H1 (cell line): Measurements from ENCODE around the gene MAPK8IP2. TPM values are rescaled to one million over a fixed set of nuclear protein-coding genes. Genes with fewer than 3 reads are reported as not detected.

Source experiments
- CTCF ChIA-PET: fragments of 300-600 bp; sonication (Branson Sonifier 250); formaldehyde crosslinking; loops from one replicate; lab custom pipeline; 2021; ENCODE audit not compliant: partially characterized antibody; lab: Charles Lee
- POLR2A ChIA-PET: fragments of 300-600 bp; sonication (Branson Sonifier 250); formaldehyde crosslinking; loops from one replicate; lab custom pipeline; 2021; ENCODE audit warnings: inconsistent platforms; ENCODE audit not compliant: partially characterized antibody; lab: Charles Lee
- DNase-seq, 2 experiments: peaks; one replicate each; pipeline versions ENCODE4 v3.0.0 to v3.0.0-alpha.2; 2010 to 2022; ENCODE audit warnings: low spot score in 2 of 2, low read depth in 1 of 2, mixed read lengths in 1 of 2
- FAIRE-seq: peaks from 2 replicates; lab custom pipeline; 2011; peaks lifted over from hg19 to GRCh38; lab: Jason Lieb, UNC
- H2AFZ ChIP-seq: 2 replicates; pipeline ENCODE4 v1.8.1; 2012; ENCODE audit warnings: low read length, inconsistent platforms
- H2AK5ac ChIP-seq: 2 replicates; pipeline ENCODE4 v1.6.1; 2013; ENCODE audit warnings: low read depth, low read length
- H2BK120ac ChIP-seq: replicated peaks from 2 replicates; pipeline ENCODE3; 2013; ENCODE audit warnings: low read depth, low read length, inconsistent platforms
- H2BK12ac ChIP-seq: 2 replicates; pipeline ENCODE4 v1.6.1; 2013; ENCODE audit warnings: low read depth, low read length
- H2BK15ac ChIP-seq: 2 replicates; pipeline ENCODE4 v1.6.1; 2013; ENCODE audit warnings: low read length
- H2BK20ac ChIP-seq: 2 replicates; pipeline ENCODE4 v1.6.1; 2013; ENCODE audit warnings: low read length
- H2BK5ac ChIP-seq: 2 replicates; pipeline ENCODE4 v1.6.1; 2013; ENCODE audit warnings: low read depth, low read length
- H3K14ac ChIP-seq: 2 replicates; pipeline ENCODE4 v1.6.1; 2013; ENCODE audit warnings: inconsistent platforms; ENCODE audit not compliant: insufficient read length
- H3K18ac ChIP-seq: 2 replicates; pipeline ENCODE4 v1.6.1; 2013; ENCODE audit warnings: low read length; ENCODE audit errors: extremely low read depth
- H3K23ac ChIP-seq: 2 replicates; pipeline ENCODE4 v1.6.1; 2013; ENCODE audit warnings: inconsistent platforms; ENCODE audit not compliant: insufficient read length
- H3K23me2 ChIP-seq: 2 replicates; pipeline ENCODE4 v1.6.1; 2013; ENCODE audit warnings: low read depth, low read length
- H3K27ac ChIP-seq: 2 replicates; pipeline ENCODE4 v1.6.1; 2011; ENCODE audit warnings: low read depth, low read length, inconsistent platforms
- H3K27me3 ChIP-seq, 4 experiments: replicated peaks in 1 of 4; 1 replicate in 1 of 4; 2 replicates in 3 of 4; pipeline versions ENCODE4 v1.6.1 to v1.8.1; 2011 to 2013; ENCODE audit warnings: low read length in 3 of 4, mild to moderate bottlenecking in 3 of 4, inconsistent platforms in 2 of 4, mixed read lengths in 2 of 4, moderate library complexity in 1 of 4; ENCODE audit not compliant: control insufficient read depth in 3 of 4, insufficient read depth in 3 of 4; ENCODE audit errors: extremely low read depth in 1 of 4
- H3K36me3 ChIP-seq, 4 experiments: 2 replicates each; pipeline versions ENCODE4 v1.6.1 to v1.8.1; 2011 to 2013; ENCODE audit warnings: mild to moderate bottlenecking in 4 of 4, low read length in 3 of 4, moderate library complexity in 2 of 4, control low read depth in 1 of 4, inconsistent platforms in 1 of 4; ENCODE audit not compliant: insufficient read depth in 4 of 4, control insufficient read depth in 2 of 4
- H3K4ac ChIP-seq: replicated peaks from 2 replicates; pipeline ENCODE3; 2013; ENCODE audit warnings: low read length, low read depth, mixed read lengths, inconsistent platforms; ENCODE audit not compliant: insufficient read length
- H3K4me1 ChIP-seq, 4 experiments: replicated peaks in 1 of 4; 1 replicate in 1 of 4; 2 replicates in 3 of 4; pipeline versions ENCODE4 v1.6.1 to v1.8.1; 2011 to 2013; ENCODE audit warnings: low read length in 3 of 4, inconsistent platforms in 2 of 4, mixed read lengths in 1 of 4; ENCODE audit not compliant: insufficient read depth in 4 of 4, control insufficient read depth in 3 of 4
- H3K4me2 ChIP-seq, 2 experiments: 2 replicates each; pipeline versions ENCODE4 v1.6.1 to v1.8.1; 2011 to 2013; ENCODE audit warnings: low read depth in 2 of 2, low read length in 2 of 2, control low read depth in 1 of 2, inconsistent platforms in 1 of 2, mild to moderate bottlenecking in 1 of 2; ENCODE audit not compliant: insufficient read depth in 1 of 2
- H3K4me3 ChIP-seq, 4 experiments: fragments of 200-600, 300-600 bp in 1 of 4; sonication (generic), shearing (Covaris generic), sonication (Bioruptor Twin) in 1 of 4; 2 replicates each; pipeline versions ENCODE4 v1.5.1 to v1.8.1; 2011 to 2016; ENCODE audit warnings: low read length in 4 of 4, low read depth in 3 of 4, control low read depth in 2 of 4, inconsistent platforms in 2 of 4, mild to moderate bottlenecking in 2 of 4, mixed read lengths in 1 of 4, moderate library complexity in 1 of 4; ENCODE audit not compliant: insufficient read depth in 2 of 4; ENCODE audit errors: extremely low read depth in 1 of 4
- H3K56ac ChIP-seq: replicated peaks from 2 replicates; pipeline ENCODE3; 2013; ENCODE audit warnings: low read depth, mild to moderate bottlenecking, mixed read lengths, low read length, inconsistent platforms; ENCODE audit not compliant: insufficient read length
- H3K79me1 ChIP-seq: 2 replicates; pipeline ENCODE4 v1.6.1; 2013; ENCODE audit warnings: low read depth, low read length, control low read depth
- H3K79me2 ChIP-seq, 2 experiments: 2 replicates each; pipeline versions ENCODE4 v1.6.1 to v1.8.1; 2012 to 2013; ENCODE audit warnings: low read length in 2 of 2, mild to moderate bottlenecking in 2 of 2, inconsistent platforms in 1 of 2; ENCODE audit not compliant: insufficient read depth in 2 of 2, control insufficient read depth in 1 of 2
- H3K9ac ChIP-seq, 4 experiments: replicated peaks in 1 of 4; 1 replicate in 1 of 4; 2 replicates in 3 of 4; pipeline versions ENCODE4 v1.6.1 to v1.8.1; 2011 to 2013; ENCODE audit warnings: low read depth in 3 of 4, low read length in 3 of 4, control low read depth in 2 of 4, mild to moderate bottlenecking in 2 of 4, moderate library complexity in 2 of 4, inconsistent platforms in 1 of 4; ENCODE audit errors: extremely low read depth in 1 of 4
- H3K9me3 ChIP-seq, 2 experiments: 2 replicates each; pipeline versions ENCODE4 v1.6.1 to v1.8.1; 2012 to 2013; ENCODE audit warnings: mild to moderate bottlenecking in 2 of 2, moderate library complexity in 2 of 2, control low read depth in 1 of 2, inconsistent platforms in 1 of 2, low read depth in 1 of 2, low read length in 1 of 2, mixed read lengths in 1 of 2; ENCODE audit not compliant: insufficient read depth in 2 of 2
- H4K20me1 ChIP-seq, 2 experiments: replicated peaks in 1 of 2; 2 replicates each; pipeline versions ENCODE3 to v1.8.1; 2011 to 2013; ENCODE audit warnings: inconsistent platforms in 2 of 2, low read length in 2 of 2, mild to moderate bottlenecking in 1 of 2; ENCODE audit not compliant: insufficient read depth in 2 of 2, control insufficient read depth in 1 of 2
- H4K5ac ChIP-seq: 2 replicates; pipeline ENCODE4 v1.6.1; 2013; ENCODE audit warnings: low read length, low read depth, mixed read lengths, inconsistent platforms; ENCODE audit not compliant: insufficient read length
- H4K8ac ChIP-seq: 2 replicates; pipeline ENCODE4 v1.8.0; 2013; ENCODE audit warnings: mild to moderate bottlenecking, moderate library complexity, low read length, inconsistent platforms; ENCODE audit not compliant: insufficient read depth; ENCODE audit errors: extremely low read depth
- H4K91ac ChIP-seq: replicated peaks from 2 replicates; pipeline ENCODE3; 2013; ENCODE audit warnings: low read length, mixed read lengths, inconsistent platforms; ENCODE audit not compliant: insufficient read length
- CBX5 ChIP-seq: fragments of 300-800, 300-1000 bp; sonication (generic); IDR thresholded peaks from 2 replicates; pipeline ENCODE4 v1.7.1; 2016; ENCODE audit warnings: antibody characterized with exemption, low read length, low read depth
- CBX8 ChIP-seq: fragments of 300-800, 300-1000 bp; sonication (generic); IDR thresholded peaks from 2 replicates; pipeline ENCODE4 v1.7.1; 2016; ENCODE audit warnings: low read depth, low read length, borderline replicate concordance
- EP300 ChIP-seq, 2 experiments: IDR thresholded peaks; 1 replicate in 1 of 2; 2 replicates in 1 of 2; pipeline ENCODE4 v1.6.1; 2011 to 2012; ENCODE audit warnings: low read depth in 2 of 2, low read length in 2 of 2, mild to moderate bottlenecking in 2 of 2, borderline replicate concordance in 1 of 2, inconsistent platforms in 1 of 2, moderate library complexity in 1 of 2
- FOSL1 ChIP-seq: IDR thresholded peaks from 2 replicates; pipeline ENCODE4 v1.6.1; 2011; ENCODE audit warnings: mild to moderate bottlenecking, low read depth, low read length, moderate library complexity; ENCODE audit not compliant: insufficient read depth
- GTF2F1 ChIP-seq: IDR thresholded peaks from 2 replicates; pipeline ENCODE4 v1.6.1; 2012; ENCODE audit warnings: low read depth, low read length, improper control_type of control experiment, borderline replicate concordance
- HDAC2 ChIP-seq, 2 experiments: fragments of 300-600 bp in 1 of 2; sonication (generic) in 1 of 2; IDR thresholded peaks; 2 replicates each; pipeline ENCODE4 v1.6.1; 2011 to 2012; ENCODE audit warnings: low read depth in 2 of 2, low read length in 2 of 2, mild to moderate bottlenecking in 2 of 2, moderate library complexity in 2 of 2, borderline replicate concordance in 1 of 2, inconsistent platforms in 1 of 2
- KDM4A ChIP-seq: IDR thresholded peaks from one replicate; pipeline ENCODE4 v1.7.1; 2012; ENCODE audit warnings: low read depth, mild to moderate bottlenecking, moderate library complexity, low read length, inconsistent platforms; ENCODE audit not compliant: severe bottlenecking
- RXRA ChIP-seq: IDR thresholded peaks from 2 replicates; pipeline ENCODE4 v1.6.1; 2011; ENCODE audit warnings: low read depth, mild to moderate bottlenecking, low read length, moderate library complexity; ENCODE audit not compliant: insufficient read depth
- SAP30 ChIP-seq: fragments of 300-600 bp; sonication (generic); IDR thresholded peaks from 2 replicates; pipeline ENCODE4 v1.7.1; 2012; ENCODE audit warnings: low read length, moderate library complexity, mild to moderate bottlenecking, inconsistent platforms; ENCODE audit not compliant: insufficient read depth, insufficient replicate concordance
- SIN3A ChIP-seq, 2 experiments: IDR thresholded peaks in 1 of 2; conservative IDR thresholded peaks in 1 of 2; 2 replicates each; pipeline ENCODE4 v1.6.1; 2011 to 2012; ENCODE audit warnings: low read length in 2 of 2, improper control_type of control experiment in 1 of 2, low read depth in 1 of 2, mild to moderate bottlenecking in 1 of 2
- SIRT6 ChIP-seq: IDR thresholded peaks from one replicate; pipeline ENCODE4 v1.7.1; 2012; ENCODE audit warnings: low read length, inconsistent platforms
- SP1 ChIP-seq: IDR thresholded peaks from 2 replicates; pipeline ENCODE4 v1.6.1; 2011; ENCODE audit warnings: low read depth, low read length
- SUZ12 ChIP-seq: fragments of 200-600 bp; sonication (generic); IDR thresholded peaks from 2 replicates; pipeline ENCODE4 v1.6.1; 2012; ENCODE audit warnings: mild to moderate bottlenecking, inconsistent platforms, low read length, moderate library complexity, mixed read lengths
- TAF7 ChIP-seq: optimal IDR thresholded peaks from 2 replicates; pipeline ENCODE3; 2011; ENCODE audit warnings: low read depth, mild to moderate bottlenecking, inconsistent platforms, low read length, moderate library complexity, borderline replicate concordance
- polyA plus RNA-seq, 7 experiments: library from polyadenylated mRNA; depleted of rRNA in 3 of 7; stranded (reverse) in 5 of 7; unstranded in 2 of 7; fragments of >200 nt in 5 of 7; fragments of 200-250 nt in 2 of 7; gene quantifications; 1 replicate in 5 of 7; 2 replicates in 1 of 7; 4 replicates in 1 of 7; pipeline versions ENCODE4 v1.2.1 to v1.2.3, GENCODE V29; 2011 to 2013; ENCODE audit warnings: missing spikeins in 2 of 7, mixed read lengths in 2 of 7
- total RNA-seq: library from RNA; stranded (reverse); fragmentation: NEBNext Ultra II Directional; extraction: Animal tissue kit (Norgen Biotek cat#: 25700); gene quantifications from 2 replicates; pipeline ENCODE4 v1.2.1, GENCODE V29; 2021

MAPK8IP2 gene
- total and polyA plus RNA-seq, 2 of the 8 experiments (the other 6 are each of a cell fraction or from before 2014, with no cell fraction given) = 1.5 to 5.5 TPM

GRCh38 chr22:50660306-50660705, 59.7 kb downstream of the MAPK8IP2 start:
- Histone ChIP-seq H2BK12ac (no peak overlapping the region), H2AFZ (no peak overlapping the region), H2AK5ac (no peak overlapping the region), H3K4me2 (no peak overlapping the region), H3K56ac (no peak overlapping the region), H3K27me3 (peaks cover 0 to 20% (median 8%) of the 10 kb centered on the region in 4 experiments; a peak in 5 of 7 replicates), H2BK5ac (no peak overlapping the region), H3K9ac (no peak overlapping the region), H3K9me3 (no peaks in the 10 kb centered on the region; a peak in 1 of 4 replicates), H2BK120ac (no peak overlapping the region), H3K23me2 (no peaks in the 10 kb centered on the region; the same call in 1 of the 2 replicates), H3K4ac (no peak overlapping the region), H3K79me1 (no peaks in the 10 kb centered on the region), H2BK20ac (no peak overlapping the region), H3K4me1 (no peaks in the 10 kb centered on the region; a peak in 1 of 7 replicates), H4K5ac (no peak overlapping the region), H3K79me2 (no peaks in the 10 kb centered on the region), H4K20me1 (no peaks in the 10 kb centered on the region), H3K18ac (no peak overlapping the region), H4K91ac (no peak overlapping the region), H3K14ac (no peak overlapping the region), H3K23ac (no peak overlapping the region), H3K36me3 (no peaks in the 10 kb centered on the region), H4K8ac (no peak overlapping the region), H3K27ac (no peak overlapping the region), H2BK15ac (no peak overlapping the region), H3K4me3 (no peak overlapping the region)
- POLR2A ChIA-PET = no interaction called here
- CTCF ChIA-PET = interaction anchor here (0.8 to 1.0 kb wide), 2 partner anchors 13 to 18 kb away, joined by 3 to 6 read pairs; no protein-coding TSS in a partner anchor
- DNase-seq = no peak
- no peak for FAIRE-seq
- TF ChIP-seq SP1 (no peak), SIN3A (conservative IDR thresholded peaks at IDR 0.05 in 1 of 2, IDR thresholded peaks at IDR 0.05 in 1 of 2; ENCODE audit: low read depth in 1 of 2, low read length in 2 of 2) (no peak), HDAC2 (IDR thresholded peaks at IDR 0.05; ENCODE audit: borderline replicate concordance in 1 of 2, low read depth in 2 of 2, low read length in 2 of 2) (no peak), CBX8 (no peak), SIRT6 (no peak), RXRA (no peak), FOSL1 (no peak), SUZ12 (no peak), CBX5 (no peak), SAP30 (no peak), EP300 (IDR thresholded peaks at IDR 0.05; ENCODE audit: borderline replicate concordance in 1 of 2, low read depth in 2 of 2, low read length in 2 of 2) (no peak), KDM4A (no peak), TAF7 (no peak), GTF2F1 (no peak)
